ENCODE measurements around the gene SRCIN1. TPM values are rescaled to one million over a fixed set of nuclear protein-coding genes. Genes with fewer than 3 reads are reported as not detected.

Gene SRCIN1
- total RNA-seq, 3 donors from 2014 or later, result 4.2 to 10.8 (median 8.8) TPM

DNA sequence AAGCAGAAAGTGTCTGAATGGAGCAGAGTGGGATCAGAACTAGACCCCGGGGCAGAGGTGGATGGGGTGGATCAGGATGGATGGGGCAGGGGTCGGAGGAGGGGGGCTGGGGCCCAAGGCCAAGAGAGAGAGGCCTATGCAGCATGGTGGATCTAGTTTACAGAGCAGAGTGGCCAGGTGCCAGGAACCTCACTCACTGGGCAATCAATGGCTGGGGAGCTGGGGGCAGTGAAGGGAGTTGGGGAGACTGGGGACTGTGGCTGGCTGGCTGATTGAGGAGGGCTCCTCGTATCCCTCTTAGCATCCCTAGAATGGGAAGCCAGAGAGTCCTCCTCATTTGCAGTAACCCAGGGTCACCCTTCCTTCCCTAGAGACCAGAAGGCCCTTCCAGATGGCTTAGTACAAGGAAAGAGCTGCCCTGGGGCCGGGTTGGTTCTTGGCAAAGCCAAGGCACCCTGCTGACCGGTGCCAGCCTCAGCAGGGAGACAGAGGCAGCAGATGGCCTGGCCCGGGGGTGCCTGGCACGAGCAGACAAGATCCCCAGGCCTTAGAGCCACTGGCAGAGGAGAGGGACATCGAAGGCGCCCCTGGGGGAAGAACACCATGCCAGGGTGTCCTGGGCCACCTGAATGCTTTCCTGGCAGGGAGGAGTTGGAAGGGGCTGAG, 36.8 kb downstream of the SRCIN1 start:
- Histone ChIP-seq H3K27me3 (peaks cover 0 to 7% of the 10 kb centered on the region in 2 donors), H3K4me1 (peaks cover 0 to 5% of the 10 kb centered on the region in 2 donors), H3K36me3 (no peaks in the 10 kb centered on the region), H3K4me3 (no peak overlapping the region), H3K27ac (no peak overlapping the region), H3K9me3 (no peaks in the 10 kb centered on the region)
- no peak for DNase-seq (ENCODE audit: low spot score in 2 of 2)
- intact Hi-C loops (cut with DNase I; ENCODE audit: low total_unique reads), result no loop called here
- TF ChIP-seq POLR2A (IDR thresholded peaks at IDR 0.05) (no peak), POLR2AphosphoS5 (IDR thresholded peaks at IDR 0.05) (no peak)

DNA sequence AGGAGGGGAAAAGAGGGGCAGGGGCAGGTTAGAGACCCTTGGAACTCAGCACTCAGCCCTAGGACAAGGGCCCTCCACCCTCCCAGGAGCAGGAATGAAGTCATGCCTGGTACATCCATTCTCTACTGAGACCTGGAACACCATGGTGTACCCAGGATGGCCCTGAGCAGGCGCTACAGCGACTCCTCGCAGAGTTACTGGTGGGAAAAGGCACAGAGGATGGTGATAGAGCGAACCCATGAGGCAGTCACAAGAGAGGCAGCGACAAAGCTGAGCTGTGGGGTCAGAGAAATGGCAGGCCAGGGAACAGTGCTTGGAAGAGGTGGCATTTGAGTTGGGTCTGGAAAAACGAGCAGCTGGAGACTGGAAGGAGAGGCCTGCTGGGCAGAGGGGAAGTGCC, 37.5 kb downstream of the SRCIN1 start:
- H3K4me1 ChIP-seq, result peaks cover 0 to 5% of the 10 kb centered on the region in 2 donors
- DNase-seq (ENCODE audit: low spot score in 2 of 2), result no peak
- H3K27me3 ChIP-seq, result peaks cover 0 to 7% of the 10 kb centered on the region in 2 donors
- H3K4me3 ChIP-seq, result no peak overlapping the region
- H3K27ac ChIP-seq, result no peak overlapping the region
- TF ChIP-seq, protein P1, sequence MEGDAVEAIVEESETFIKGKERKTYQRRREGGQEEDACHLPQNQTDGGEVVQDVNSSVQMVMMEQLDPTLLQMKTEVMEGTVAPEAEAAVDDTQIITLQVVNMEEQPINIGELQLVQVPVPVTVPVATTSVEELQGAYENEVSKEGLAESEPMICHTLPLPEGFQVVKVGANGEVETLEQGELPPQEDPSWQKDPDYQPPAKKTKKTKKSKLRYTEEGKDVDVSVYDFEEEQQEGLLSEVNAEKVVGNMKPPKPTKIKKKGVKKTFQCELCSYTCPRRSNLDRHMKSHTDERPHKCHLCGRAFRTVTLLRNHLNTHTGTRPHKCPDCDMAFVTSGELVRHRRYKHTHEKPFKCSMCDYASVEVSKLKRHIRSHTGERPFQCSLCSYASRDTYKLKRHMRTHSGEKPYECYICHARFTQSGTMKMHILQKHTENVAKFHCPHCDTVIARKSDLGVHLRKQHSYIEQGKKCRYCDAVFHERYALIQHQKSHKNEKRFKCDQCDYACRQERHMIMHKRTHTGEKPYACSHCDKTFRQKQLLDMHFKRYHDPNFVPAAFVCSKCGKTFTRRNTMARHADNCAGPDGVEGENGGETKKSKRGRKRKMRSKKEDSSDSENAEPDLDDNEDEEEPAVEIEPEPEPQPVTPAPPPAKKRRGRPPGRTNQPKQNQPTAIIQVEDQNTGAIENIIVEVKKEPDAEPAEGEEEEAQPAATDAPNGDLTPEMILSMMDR (IDR thresholded peaks at IDR 0.05), result no peak
- no peak for TF ChIP-seq POLR2AphosphoS5 (IDR thresholded peaks at IDR 0.05)
- no peak for TF ChIP-seq POLR2A (IDR thresholded peaks at IDR 0.05)
- H3K36me3 ChIP-seq, result no peaks in the 10 kb centered on the region
- intact Hi-C loops (cut with DNase I; ENCODE audit: low total_unique reads), result no loop called here
- no peaks in the 10 kb centered on the region for H3K9me3 ChIP-seq

DNA sequence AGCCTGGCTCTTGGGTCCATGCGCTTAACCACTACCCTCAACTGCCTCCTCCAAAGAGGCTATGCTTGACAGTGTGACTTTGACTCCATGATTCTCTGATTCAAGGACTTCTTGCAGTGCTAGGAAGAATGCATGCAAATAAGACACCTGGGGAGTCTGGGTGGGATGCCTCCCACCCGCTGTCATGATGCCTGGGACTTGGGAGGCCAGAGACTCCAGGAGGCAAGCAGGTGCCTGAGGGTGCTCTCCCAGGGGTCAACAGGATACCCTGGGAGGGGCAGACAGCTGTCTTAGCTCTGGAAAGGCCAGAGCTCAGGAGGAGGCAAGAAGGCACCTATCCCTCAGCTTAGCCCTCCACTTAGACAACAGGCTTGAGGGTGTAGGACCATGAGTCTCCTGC, 38.4 kb downstream of the SRCIN1 start:
- Histone ChIP-seq H3K27me3 (peaks cover 0 to 9% of the 10 kb centered on the region in 2 donors), H3K27ac (no peak overlapping the region), H3K4me3 (no peak overlapping the region), H3K9me3 (no peaks in the 10 kb centered on the region), H3K36me3 (no peaks in the 10 kb centered on the region), H3K4me1 (no peaks in the 10 kb centered on the region)
- intact Hi-C loops (cut with DNase I; ENCODE audit: low total_unique reads), result no loop called here
- TF ChIP-seq POLR2AphosphoS5 (IDR thresholded peaks at IDR 0.05) (no peak), POLR2A (IDR thresholded peaks at IDR 0.05) (no peak)
- TF ChIP-seq, protein P1 (IDR thresholded peaks at IDR 0.05), result no peak
- no peak for DNase-seq (ENCODE audit: low spot score in 2 of 2)

DNA sequence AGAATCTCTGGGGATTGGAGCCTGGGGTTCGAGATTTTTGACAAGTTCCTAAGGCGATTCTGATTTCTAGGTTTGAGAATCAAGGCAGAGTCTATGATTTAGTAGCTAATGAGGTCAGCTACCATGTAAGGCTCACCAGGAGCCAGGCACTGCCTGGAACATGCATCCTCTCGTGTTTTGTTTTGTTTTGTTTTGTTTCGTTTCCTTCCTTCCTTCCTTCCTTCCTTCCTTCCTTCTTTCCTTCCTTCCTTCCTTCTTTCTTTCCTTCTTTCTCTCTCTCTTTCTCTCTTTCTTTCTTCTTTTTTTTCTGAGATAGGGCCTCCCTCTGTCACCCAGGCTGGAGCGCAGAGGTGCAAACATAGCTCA, 39.1 kb downstream of the SRCIN1 start:
- intact Hi-C loops (cut with DNase I; ENCODE audit: low total_unique reads), result no loop called here
- Histone ChIP-seq H3K27me3 (peaks cover 4 to 16% of the 10 kb centered on the region in 2 donors), H3K27ac (no peak overlapping the region)

DNA sequence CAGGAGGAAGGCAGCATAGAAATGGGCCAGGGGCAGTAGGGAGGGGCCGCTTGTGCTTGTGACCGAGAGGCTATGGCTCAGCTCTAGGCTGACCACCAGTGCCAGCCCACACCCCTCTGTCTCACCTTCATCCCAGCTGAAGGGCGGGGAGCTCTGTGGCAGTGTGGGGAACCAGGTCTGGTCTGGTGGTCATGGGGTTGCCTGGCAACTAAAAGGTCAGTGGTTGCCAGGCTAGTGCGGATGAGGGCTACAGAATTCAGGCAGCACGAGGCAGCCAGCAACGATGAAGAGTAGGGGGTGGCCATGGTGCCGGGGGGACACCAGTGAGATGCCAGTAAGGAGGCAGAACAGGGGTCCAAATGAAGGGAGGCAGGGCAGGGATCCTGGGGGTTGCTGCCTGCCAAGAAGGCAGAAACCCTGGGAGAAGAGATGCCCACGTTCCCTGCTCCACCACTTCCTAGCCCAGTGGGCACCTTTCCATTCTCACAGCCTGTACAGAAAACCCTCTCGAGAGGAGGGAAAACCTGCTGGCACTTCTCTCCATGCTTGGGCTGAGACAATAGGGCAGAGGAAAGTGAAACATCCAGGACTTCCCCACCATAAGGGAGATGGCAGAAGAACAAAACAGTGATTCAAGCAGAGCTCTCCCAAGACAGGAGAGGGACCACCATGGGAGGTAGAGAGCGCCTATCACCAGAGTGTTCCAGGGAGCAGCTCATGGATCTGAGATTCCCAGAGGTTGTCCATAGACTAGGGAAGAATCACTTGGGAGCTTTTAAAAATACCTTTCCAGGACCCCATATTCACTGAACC, 39.7 kb downstream of the SRCIN1 start:
- no peak for DNase-seq (ENCODE audit: low spot score in 2 of 2)
- intact Hi-C loops (cut with DNase I; ENCODE audit: low total_unique reads), result no loop called here
- no peaks in the 10 kb centered on the region for H3K4me1 ChIP-seq
- H3K36me3 ChIP-seq, result no peaks in the 10 kb centered on the region
- no peak overlapping the region for H3K27ac ChIP-seq
- TF ChIP-seq, protein P1 (IDR thresholded peaks at IDR 0.05), result no peak
- TF ChIP-seq POLR2AphosphoS5 (IDR thresholded peaks at IDR 0.05), result no peak
- no peak for TF ChIP-seq POLR2A (IDR thresholded peaks at IDR 0.05)
- no peaks in the 10 kb centered on the region for H3K9me3 ChIP-seq
- H3K4me3 ChIP-seq, result no peak overlapping the region
- peaks cover 8 to 22% of the 10 kb centered on the region in 2 donors for H3K27me3 ChIP-seq

More for the DNA sequence above, 39.1 kb downstream of the SRCIN1 start:
- Histone ChIP-seq H3K4me1 (no peaks in the 10 kb centered on the region), H3K4me3 (no peak overlapping the region), H3K36me3 (no peaks in the 10 kb centered on the region), H3K9me3 (no peaks in the 10 kb centered on the region)
- no peak for TF ChIP-seq POLR2AphosphoS5 (IDR thresholded peaks at IDR 0.05)
- TF ChIP-seq, protein P1 (IDR thresholded peaks at IDR 0.05), result no peak
- no peak for TF ChIP-seq POLR2A (IDR thresholded peaks at IDR 0.05)
- no peak for DNase-seq (ENCODE audit: low spot score in 2 of 2)

Measured in breast epithelium (tissue), 4 donors.